HUES64 (cell line): ENCODE results near the gene CYCS.

Experiments used
- H3K27ac ChIP-seq: 2 replicates; pipeline ENCODE4 v1.7.0; 2013; ENCODE audit warnings: low read depth, low read length, inconsistent platforms
- H3K27me3 ChIP-seq: 2 replicates; pipeline ENCODE4 v1.6.1; 2013; ENCODE audit warnings: mild to moderate bottlenecking, low read length; ENCODE audit not compliant: insufficient read depth
- H3K36me3 ChIP-seq: 2 replicates; pipeline ENCODE4 v1.6.1; 2013; ENCODE audit warnings: mild to moderate bottlenecking, low read length; ENCODE audit not compliant: insufficient read depth
- H3K4me1 ChIP-seq: 2 replicates; pipeline ENCODE4 v1.6.1; 2013; ENCODE audit warnings: mild to moderate bottlenecking, low read length, moderate library complexity; ENCODE audit not compliant: insufficient read depth
- H3K4me3 ChIP-seq: 2 replicates; pipeline ENCODE4 v1.5.1; 2013; ENCODE audit warnings: mild to moderate bottlenecking, low read length, moderate library complexity
- H3K9ac ChIP-seq: 2 replicates; pipeline ENCODE4 v1.6.1; 2013; ENCODE audit warnings: mild to moderate bottlenecking, low read depth, low read length
- H3K9me3 ChIP-seq: 2 replicates; pipeline ENCODE4 v1.6.1; 2013; ENCODE audit warnings: low read depth, low read length; ENCODE audit not compliant: insufficient read depth
- WGBS: fragments of 150-250, 120-280 bp; methylation state at CpG from one replicate; pipeline ENCODE4 v1.1.7; 2013; ENCODE audit warnings: missing lambda C conversion rate; 5-methylcytosine and 5-hydroxymethylcytosine counted together

Gene CYCS

GRCh38 chr7:25148772-25149575, 23.9 kb upstream of the CYCS start:
- Histone ChIP-seq H3K9me3 (no peaks in the 10 kb centered on the region), H3K4me3 (no peak overlapping the region), H3K4me1 (peaks cover 16% of the 10 kb centered on the region), H3K9ac (no peak overlapping the region), H3K27me3 (no peaks in the 10 kb centered on the region), H3K36me3 (no peaks in the 10 kb centered on the region), H3K27ac (no peak overlapping the region)
- WGBS, result 79% methylated on average over 5 of the region's 5 CpGs

- Histone ChIP-seq H3K27me3 (no peaks in the 10 kb centered on the region), H3K9ac (no peak overlapping the region), H3K27ac (no peak overlapping the region), H3K9me3 (no peaks in the 10 kb centered on the region), H3K4me3 (no peak overlapping the region), H3K4me1 (peaks cover 13% of the 10 kb centered on the region), H3K36me3 (no peaks in the 10 kb centered on the region)
- WGBS, result 96% methylated on average over 2 of the region's 2 CpGs
These were observed 18.7 kb upstream of the CYCS start for GRCh38 chr7:25143763-25144162.

- Histone ChIP-seq H3K27ac (no peak overlapping the region), H3K4me3 (no peak overlapping the region), H3K9ac (no peak overlapping the region), H3K9me3 (no peaks in the 10 kb centered on the region), H3K4me1 (peaks cover 13% of the 10 kb centered on the region), H3K36me3 (no peaks in the 10 kb centered on the region), H3K27me3 (no peaks in the 10 kb centered on the region)
- WGBS, result no CpG with 5 or more reads among the region's 1 CpG
These were observed 14.5 kb upstream of the CYCS start for GRCh38 chr7:25139536-25139935.

GRCh38 chr7:25134358-25135010, 9.4 kb upstream of the CYCS start:
- Histone ChIP-seq H3K4me1 (peaks cover 2% of the 10 kb centered on the region; the same call in 1 of the 2 replicates), H3K27me3 (no peaks in the 10 kb centered on the region), H3K4me3 (no peak overlapping the region), H3K27ac (no peak overlapping the region), H3K9me3 (0 out of 2 replicates have a peak, but pooled peaks cover 3% of the 10 kb centered on the region), H3K36me3 (no peaks in the 10 kb centered on the region), H3K9ac (no peak overlapping the region)
- 100% methylated on average over 1 of the region's 1 CpG for WGBS

GRCh38 chr7:25132430-25132829, 7.4 kb upstream of the CYCS start:
- Histone ChIP-seq H3K27ac (no peak overlapping the region), H3K4me1 (peaks cover 2% of the 10 kb centered on the region; the same call in 1 of the 2 replicates), H3K4me3 (no peak overlapping the region), H3K9me3 (0 out of 2 replicates have a peak, but pooled peaks cover 3% of the 10 kb centered on the region), H3K36me3 (no peaks in the 10 kb centered on the region), H3K9ac (no peak overlapping the region), H3K27me3 (no peaks in the 10 kb centered on the region)
- 94% methylated on average over 1 of the region's 1 CpG for WGBS

- 0 out of 2 replicates have a peak, but pooled peaks cover 3% of the 10 kb centered on the region for H3K9me3 ChIP-seq
- 100% methylated on average over 2 of the region's 2 CpGs for WGBS
- no peaks in the 10 kb centered on the region for H3K27me3 ChIP-seq
- peaks cover 20% of the 10 kb centered on the region for H3K36me3 ChIP-seq
- H3K9ac ChIP-seq, result no peak overlapping the region
- no peak overlapping the region for H3K27ac ChIP-seq
- H3K4me1 ChIP-seq, result no peaks in the 10 kb centered on the region
- H3K4me3 ChIP-seq, result no peak overlapping the region
These were observed 1.7 kb upstream of the CYCS start for GRCh38 chr7:25126751-25127150.

GRCh38 chr7:25124465-25125136, 459 bp downstream of the CYCS start:
- under 1% methylated on average over 32 of the region's 32 CpGs for WGBS
- Histone ChIP-seq H3K36me3 (peaks cover 41% of the 10 kb centered on the region), H3K27ac (peak overlapping the region; percentile 63), H3K9ac (peak overlapping the region; percentile 93), H3K4me1 (no peaks in the 10 kb centered on the region), H3K4me3 (peak overlapping the region; percentile 99), H3K27me3 (no peaks in the 10 kb centered on the region), H3K9me3 (no peaks in the 10 kb centered on the region)

GRCh38 chr7:25122373-25122772, 2.7 kb downstream of the CYCS start:
- Histone ChIP-seq H3K27ac (no peak overlapping the region), H3K9me3 (no peaks in the 10 kb centered on the region), H3K4me3 (no peak overlapping the region), H3K27me3 (no peaks in the 10 kb centered on the region), H3K9ac (no peak overlapping the region), H3K4me1 (no peaks in the 10 kb centered on the region), H3K36me3 (peaks cover 54% of the 10 kb centered on the region)

GRCh38 chr7:25121599-25121998, 3.5 kb downstream of the CYCS start:
- whole genome bisulfite sequencing, result 97% methylated on average over 9 of the region's 9 CpGs
- Histone ChIP-seq H3K4me3 (no peak overlapping the region), H3K27me3 (no peaks in the 10 kb centered on the region), H3K27ac (no peak overlapping the region), H3K4me1 (no peaks in the 10 kb centered on the region), H3K36me3 (peaks cover 54% of the 10 kb centered on the region), H3K9ac (no peak overlapping the region), H3K9me3 (no peaks in the 10 kb centered on the region)

GRCh38 chr7:25119102-25119501, 6.0 kb downstream of the CYCS start:
- no peaks in the 10 kb centered on the region for H3K4me1 ChIP-seq
- WGBS, result 94% methylated on average over 8 of the region's 8 CpGs
- no peaks in the 10 kb centered on the region for H3K27me3 ChIP-seq
- no peaks in the 10 kb centered on the region for H3K9me3 ChIP-seq
- H3K9ac ChIP-seq, result no peak overlapping the region
- peaks cover 54% of the 10 kb centered on the region for H3K36me3 ChIP-seq
- H3K27ac ChIP-seq, result no peak overlapping the region
- no peak overlapping the region for H3K4me3 ChIP-seq

GRCh38 chr7:25118048-25118753, 6.9 kb downstream of the CYCS start:
- H3K4me1 ChIP-seq, result no peaks in the 10 kb centered on the region
- no peak overlapping the region for H3K4me3 ChIP-seq
- H3K9ac ChIP-seq, result no peak overlapping the region
- H3K27ac ChIP-seq, result no peak overlapping the region
- peaks cover 49% of the 10 kb centered on the region for H3K36me3 ChIP-seq
- no peaks in the 10 kb centered on the region for H3K27me3 ChIP-seq
- H3K9me3 ChIP-seq, result no peaks in the 10 kb centered on the region
- WGBS, result 94% methylated on average over 8 of the region's 8 CpGs
